ENCODE results near the gene EEF1AKMT3.
A peak's percentile ranks its signal among the peaks of the same experiment; 100 is the strongest.
"Not testable (repeated sequence)": the region's sequence is repeated elsewhere in the genome, so short reads cannot be mapped to it uniquely, and the experiment has no call there.

The EEF1AKMT3 gene

DNA sequence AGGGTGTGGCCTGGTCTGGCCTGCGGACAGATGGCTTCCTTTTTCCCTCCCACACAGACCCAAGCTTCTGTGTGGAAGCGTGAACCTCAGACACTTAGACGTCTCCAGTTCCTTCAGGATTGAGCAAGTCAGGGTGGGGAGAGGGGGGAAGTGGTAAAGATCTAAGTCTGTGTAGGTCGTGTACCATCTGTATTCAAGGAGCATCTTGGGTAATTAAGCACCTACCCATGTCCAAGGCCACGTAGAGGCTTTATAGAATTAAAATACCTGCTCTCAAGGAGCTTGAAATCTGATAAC lies 44.4 kb downstream of the EEF1AKMT3 start:
- no peak overlapping the region for H3K4me3 ChIP-seq (ENCODE audit: low read depth, low read length)
- no peak overlapping the region for H2AFZ ChIP-seq
- no peaks in the 10 kb centered on the region for H3K9me3 ChIP-seq (ENCODE audit: control insufficient read depth, low read length)
- no peak overlapping the region for H3K4me2 ChIP-seq (ENCODE audit: low read length)
- no peak overlapping the region for H3K27ac ChIP-seq
- H3K79me2 ChIP-seq: peaks cover 9% of the 10 kb centered on the region
- peaks cover 14% of the 10 kb centered on the region for H3K4me1 ChIP-seq
- TF ChIP-seq, protein P1, sequence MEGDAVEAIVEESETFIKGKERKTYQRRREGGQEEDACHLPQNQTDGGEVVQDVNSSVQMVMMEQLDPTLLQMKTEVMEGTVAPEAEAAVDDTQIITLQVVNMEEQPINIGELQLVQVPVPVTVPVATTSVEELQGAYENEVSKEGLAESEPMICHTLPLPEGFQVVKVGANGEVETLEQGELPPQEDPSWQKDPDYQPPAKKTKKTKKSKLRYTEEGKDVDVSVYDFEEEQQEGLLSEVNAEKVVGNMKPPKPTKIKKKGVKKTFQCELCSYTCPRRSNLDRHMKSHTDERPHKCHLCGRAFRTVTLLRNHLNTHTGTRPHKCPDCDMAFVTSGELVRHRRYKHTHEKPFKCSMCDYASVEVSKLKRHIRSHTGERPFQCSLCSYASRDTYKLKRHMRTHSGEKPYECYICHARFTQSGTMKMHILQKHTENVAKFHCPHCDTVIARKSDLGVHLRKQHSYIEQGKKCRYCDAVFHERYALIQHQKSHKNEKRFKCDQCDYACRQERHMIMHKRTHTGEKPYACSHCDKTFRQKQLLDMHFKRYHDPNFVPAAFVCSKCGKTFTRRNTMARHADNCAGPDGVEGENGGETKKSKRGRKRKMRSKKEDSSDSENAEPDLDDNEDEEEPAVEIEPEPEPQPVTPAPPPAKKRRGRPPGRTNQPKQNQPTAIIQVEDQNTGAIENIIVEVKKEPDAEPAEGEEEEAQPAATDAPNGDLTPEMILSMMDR (IDR thresholded peaks at IDR 0.05): no peak
- H3K9ac ChIP-seq: no peak overlapping the region
- H3K27me3 ChIP-seq (ENCODE audit: control insufficient read depth, insufficient read depth, low read length): no peaks in the 10 kb centered on the region
- H3K36me3 ChIP-seq (ENCODE audit: control insufficient read depth, insufficient read depth, low read length): no peaks in the 10 kb centered on the region

DNA sequence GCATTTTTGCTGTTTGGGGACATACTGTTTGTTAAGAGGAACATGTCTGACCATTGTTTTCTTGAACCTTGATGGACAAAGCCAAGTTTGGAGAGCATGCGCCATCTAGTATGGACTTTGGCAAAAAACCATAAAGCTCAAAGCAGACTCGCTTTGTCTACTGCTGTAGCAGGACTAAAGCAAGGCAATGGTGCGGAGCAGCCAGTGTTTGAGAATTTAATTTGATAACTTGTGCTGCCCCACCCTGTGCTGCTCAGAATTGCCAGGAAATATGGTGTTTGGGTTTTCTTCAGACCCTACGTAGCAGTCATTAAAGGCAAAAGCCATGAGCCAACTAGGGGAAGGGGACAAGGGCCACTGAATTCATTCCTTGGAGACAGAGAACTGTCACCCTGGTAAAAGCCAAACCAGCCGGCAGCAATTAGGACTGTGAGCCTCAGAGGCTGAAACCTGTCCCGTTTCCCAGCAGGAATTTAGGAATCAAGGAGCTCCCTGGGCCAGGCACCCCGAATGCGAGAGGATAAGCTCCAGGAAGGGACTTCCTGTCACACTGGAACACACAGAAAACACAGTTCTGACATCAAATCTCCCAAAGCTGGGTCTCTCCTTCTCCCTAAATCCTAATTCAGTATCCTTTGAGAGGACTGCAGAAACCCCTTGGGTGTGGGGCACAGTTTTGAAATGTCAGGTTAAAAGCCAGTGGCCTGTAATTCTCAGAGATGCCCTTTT lies 45.0 kb downstream of the EEF1AKMT3 start:
- H3K4me2 ChIP-seq (ENCODE audit: low read length): no peak overlapping the region
- peak overlapping the region; percentile 33 for H3K27ac ChIP-seq
- H3K36me3 ChIP-seq (ENCODE audit: control insufficient read depth, insufficient read depth, low read length): no peaks in the 10 kb centered on the region
- H3K9ac ChIP-seq: no peak overlapping the region
- H2AFZ ChIP-seq: no peak overlapping the region
- TF ChIP-seq, protein P1 (IDR thresholded peaks at IDR 0.05): no peak
- H3K4me1 ChIP-seq: peaks cover 14% of the 10 kb centered on the region
- no peaks in the 10 kb centered on the region for H3K9me3 ChIP-seq (ENCODE audit: control insufficient read depth, low read length)
- no peaks in the 10 kb centered on the region for H3K27me3 ChIP-seq (ENCODE audit: control insufficient read depth, insufficient read depth, low read length)
- H3K4me3 ChIP-seq (ENCODE audit: low read depth, low read length): no peak overlapping the region
- peaks cover 5% of the 10 kb centered on the region for H3K79me2 ChIP-seq

DNA sequence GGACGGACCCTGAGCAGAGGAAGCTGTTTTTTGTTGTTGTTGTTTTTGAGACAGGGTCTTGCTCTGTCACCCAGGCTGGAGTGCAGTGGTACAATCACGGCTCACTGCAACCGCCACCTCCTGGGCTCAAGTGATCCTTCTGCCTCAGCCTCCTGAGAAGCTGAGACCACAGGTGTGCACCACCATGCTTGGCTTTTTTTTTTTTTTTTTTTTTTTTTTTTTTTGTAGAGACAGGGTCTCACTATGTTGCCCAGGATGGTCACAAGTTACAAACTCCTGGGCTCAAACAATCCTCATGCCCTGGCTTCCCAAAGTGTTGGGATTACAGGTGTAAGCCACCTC lies 45.5 kb downstream of the EEF1AKMT3 start:
- not testable (repeated sequence) for H3K4me1 ChIP-seq; H3K36me3 ChIP-seq (ENCODE audit: control insufficient read depth, insufficient read depth, low read length); H3K4me2 ChIP-seq (ENCODE audit: low read length); H3K79me2 ChIP-seq; H3K4me3 ChIP-seq (ENCODE audit: low read depth, low read length); H3K27me3 ChIP-seq (ENCODE audit: control insufficient read depth, insufficient read depth, low read length); H3K9ac ChIP-seq; H3K9me3 ChIP-seq (ENCODE audit: control insufficient read depth, low read length); H2AFZ ChIP-seq
- H3K27ac ChIP-seq: peak overlapping the region; percentile 33

DNA sequence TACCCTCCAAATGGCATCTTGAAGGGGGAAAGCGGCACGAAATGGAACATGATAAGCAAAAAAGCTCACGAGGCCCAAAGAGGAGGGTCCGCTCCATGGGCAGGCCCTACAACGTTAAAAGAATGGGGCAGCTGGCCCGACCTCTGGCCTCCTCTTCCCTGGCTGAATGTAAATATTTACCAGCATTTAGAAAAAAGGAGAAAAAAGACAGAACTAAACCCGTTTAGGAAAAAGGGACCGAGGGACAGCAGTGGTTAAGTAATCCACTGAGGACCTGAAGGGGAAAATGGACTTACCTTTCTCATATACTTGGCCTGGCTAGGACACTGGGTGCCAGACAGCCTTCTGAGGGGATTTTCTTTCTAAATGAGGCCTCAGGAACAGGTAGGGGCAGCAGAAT lies 47.7 kb downstream of the EEF1AKMT3 start:
- not testable (repeated sequence) for H3K79me2 ChIP-seq; H3K4me3 ChIP-seq (ENCODE audit: low read depth, low read length); H3K9me3 ChIP-seq (ENCODE audit: control insufficient read depth, low read length); H3K4me2 ChIP-seq (ENCODE audit: low read length); H2AFZ ChIP-seq; H3K36me3 ChIP-seq (ENCODE audit: control insufficient read depth, insufficient read depth, low read length); H3K9ac ChIP-seq; H3K27me3 ChIP-seq (ENCODE audit: control insufficient read depth, insufficient read depth, low read length); H3K4me1 ChIP-seq; H3K27ac ChIP-seq

DNA sequence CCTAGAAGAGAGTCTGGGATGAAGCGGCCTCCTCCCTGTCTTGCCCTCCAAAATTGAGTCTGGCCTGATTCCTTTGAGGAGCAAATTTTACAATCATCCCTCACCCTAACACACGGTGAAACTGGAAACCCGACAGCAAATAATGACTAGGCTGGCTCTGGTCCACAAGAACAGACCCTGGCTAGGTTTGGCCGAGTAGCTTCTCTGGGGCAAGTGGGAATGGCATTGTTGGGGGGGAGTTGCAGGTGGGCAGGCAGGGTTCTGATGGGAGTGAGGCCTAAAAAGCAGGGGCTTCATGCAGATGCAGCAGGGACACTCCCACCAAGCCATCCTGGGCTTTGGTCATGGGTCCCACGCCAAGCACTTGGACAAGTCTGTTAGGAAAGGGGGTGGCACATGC lies 48.6 kb downstream of the EEF1AKMT3 start:
- not testable (repeated sequence) for H3K36me3 ChIP-seq (ENCODE audit: control insufficient read depth, insufficient read depth, low read length); H3K9me3 ChIP-seq (ENCODE audit: control insufficient read depth, low read length); H3K27ac ChIP-seq; H3K4me2 ChIP-seq (ENCODE audit: low read length); H3K4me3 ChIP-seq (ENCODE audit: low read depth, low read length); H3K4me1 ChIP-seq; H3K27me3 ChIP-seq (ENCODE audit: control insufficient read depth, insufficient read depth, low read length); H2AFZ ChIP-seq; H3K9ac ChIP-seq
- peaks cover 12% of the 10 kb centered on the region for H3K79me2 ChIP-seq

DNA sequence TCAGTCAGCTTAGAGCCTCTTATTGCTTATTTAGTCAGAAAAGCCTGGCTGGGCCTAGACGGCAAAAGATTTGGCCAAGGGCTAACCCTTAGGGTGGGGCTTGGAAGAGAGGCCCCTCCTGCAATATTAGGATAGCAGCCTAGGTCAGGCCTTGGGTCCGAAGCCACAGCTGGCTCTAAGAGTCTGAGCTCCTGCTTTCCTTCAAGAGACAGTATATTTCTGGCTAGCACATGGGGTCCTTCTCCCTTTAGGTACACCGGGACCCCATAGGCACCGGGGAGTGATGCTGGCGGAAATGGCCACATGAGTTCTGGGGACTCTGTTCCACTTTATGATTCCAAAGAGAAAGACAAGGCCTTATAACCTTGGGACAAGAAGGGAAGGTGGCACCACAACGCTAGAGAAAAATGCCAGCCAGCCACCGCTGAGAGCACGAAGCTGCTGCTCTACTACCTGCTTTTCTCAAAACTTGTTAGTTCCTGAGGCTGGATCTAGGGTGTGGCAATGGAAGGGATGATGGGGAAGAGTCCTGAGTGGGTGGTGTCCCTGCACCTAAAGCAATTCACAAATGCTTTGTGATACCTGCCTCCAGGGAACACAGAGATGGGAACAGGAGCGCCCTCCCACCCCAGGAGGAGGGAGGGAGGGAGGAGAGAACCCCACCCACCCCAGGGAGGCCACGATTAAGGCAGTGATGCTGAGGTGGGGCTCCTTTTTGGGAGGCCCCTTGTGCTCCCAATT lies 49.2 kb downstream of the EEF1AKMT3 start:
- Histone ChIP-seq H3K9me3 (ENCODE audit: control insufficient read depth, low read length) (no peaks in the 10 kb centered on the region), H2AFZ (no peak overlapping the region), H3K79me2 (peaks cover 19% of the 10 kb centered on the region), H3K27me3 (ENCODE audit: control insufficient read depth, insufficient read depth, low read length) (no peaks in the 10 kb centered on the region), H3K4me3 (ENCODE audit: low read depth, low read length) (no peak overlapping the region), H3K4me1 (no peaks in the 10 kb centered on the region), H3K4me2 (ENCODE audit: low read length) (no peak overlapping the region), H3K27ac (no peak overlapping the region), H3K36me3 (ENCODE audit: control insufficient read depth, insufficient read depth, low read length) (no peaks in the 10 kb centered on the region), H3K9ac (no peak overlapping the region)
- TF ChIP-seq, protein P1 (IDR thresholded peaks at IDR 0.05): no peak

Measured in parathyroid adenoma (tissue), 2 donors.